ENCODE measurements around the gene IFITM1.

The IFITM1 gene

GRCh38 chr11:293852-294661 is 19.8 kb upstream of the IFITM1 start:
- H3K4me3 ChIP-seq (ENCODE audit: insufficient read length, low read depth): no peak overlapping the region
- no peak for DNase-seq (ENCODE audit: low read depth, low spot score)
- no peaks in the 10 kb centered on the region for H3K27me3 ChIP-seq (ENCODE audit: insufficient read depth, insufficient read length)
- no peaks in the 10 kb centered on the region for H3K9me3 ChIP-seq (ENCODE audit: insufficient read depth, low read length)
- TF ChIP-seq YY1 (IDR thresholded peaks at IDR 0.05; ENCODE audit: insufficient read depth, insufficient read length) (no peak), ZNF274 (IDR thresholded peaks at IDR 0.05; ENCODE audit: low read depth, low read length) (no peak), SUZ12 (IDR thresholded peaks at IDR 0.05; ENCODE audit: extremely low read depth, insufficient read depth, insufficient read length) (no peak)
- H3K36me3 ChIP-seq (ENCODE audit: insufficient read depth, insufficient read length, low read length): peaks cover 59% of the 10 kb centered on the region
- peaks cover 38% of the 10 kb centered on the region for H3K4me1 ChIP-seq (ENCODE audit: insufficient read depth, insufficient read length)
- H3K9ac ChIP-seq (ENCODE audit: insufficient read length, low read depth): no peak overlapping the region

GRCh38 chr11:294780-295179 is 19.1 kb upstream of the IFITM1 start:
- Histone ChIP-seq H3K9me3 (ENCODE audit: insufficient read depth, low read length) (no peaks in the 10 kb centered on the region), H3K36me3 (ENCODE audit: insufficient read depth, insufficient read length, low read length) (peaks cover 58% of the 10 kb centered on the region), H3K4me1 (ENCODE audit: insufficient read depth, insufficient read length) (peaks cover 40% of the 10 kb centered on the region), H3K27me3 (ENCODE audit: insufficient read depth, insufficient read length) (no peaks in the 10 kb centered on the region), H3K9ac (ENCODE audit: insufficient read length, low read depth) (no peak overlapping the region), H3K4me3 (ENCODE audit: insufficient read length, low read depth) (no peak overlapping the region)
- TF ChIP-seq SUZ12 (IDR thresholded peaks at IDR 0.05; ENCODE audit: extremely low read depth, insufficient read depth, insufficient read length) (no peak), ZNF274 (IDR thresholded peaks at IDR 0.05; ENCODE audit: low read depth, low read length) (no peak), YY1 (IDR thresholded peaks at IDR 0.05; ENCODE audit: insufficient read depth, insufficient read length) (no peak)
- DNase-seq (ENCODE audit: low read depth, low spot score): no peak

GRCh38 chr11:295351-296170 is 18.3 kb upstream of the IFITM1 start:
- no peak overlapping the region for H3K4me3 ChIP-seq (ENCODE audit: insufficient read length, low read depth)
- H3K9ac ChIP-seq (ENCODE audit: insufficient read length, low read depth): no peak overlapping the region
- peaks cover 51% of the 10 kb centered on the region for H3K36me3 ChIP-seq (ENCODE audit: insufficient read depth, insufficient read length, low read length)
- TF ChIP-seq ZNF274 (IDR thresholded peaks at IDR 0.05; ENCODE audit: low read depth, low read length) (no peak), SUZ12 (IDR thresholded peaks at IDR 0.05; ENCODE audit: extremely low read depth, insufficient read depth, insufficient read length) (no peak), YY1 (IDR thresholded peaks at IDR 0.05; ENCODE audit: insufficient read depth, insufficient read length) (no peak)
- DNase-seq (ENCODE audit: low read depth, low spot score): no peak
- H3K4me1 ChIP-seq (ENCODE audit: insufficient read depth, insufficient read length): peaks cover 34% of the 10 kb centered on the region
- H3K27me3 ChIP-seq (ENCODE audit: insufficient read depth, insufficient read length): no peaks in the 10 kb centered on the region
- H3K9me3 ChIP-seq (ENCODE audit: insufficient read depth, low read length): no peaks in the 10 kb centered on the region

GRCh38 chr11:296171-297050 is 17.4 kb upstream of the IFITM1 start:
- Histone ChIP-seq H3K4me3 (ENCODE audit: insufficient read length, low read depth) (no peak overlapping the region), H3K36me3 (ENCODE audit: insufficient read depth, insufficient read length, low read length) (peaks cover 46% of the 10 kb centered on the region), H3K9ac (ENCODE audit: insufficient read length, low read depth) (no peak overlapping the region), H3K27me3 (ENCODE audit: insufficient read depth, insufficient read length) (no peaks in the 10 kb centered on the region), H3K4me1 (ENCODE audit: insufficient read depth, insufficient read length) (peaks cover 32% of the 10 kb centered on the region), H3K9me3 (ENCODE audit: insufficient read depth, low read length) (no peaks in the 10 kb centered on the region)
- TF ChIP-seq YY1 (IDR thresholded peaks at IDR 0.05; ENCODE audit: insufficient read depth, insufficient read length) (no peak), ZNF274 (IDR thresholded peaks at IDR 0.05; ENCODE audit: low read depth, low read length) (no peak), SUZ12 (IDR thresholded peaks at IDR 0.05; ENCODE audit: extremely low read depth, insufficient read depth, insufficient read length) (no peak)
- DNase-seq (ENCODE audit: low read depth, low spot score): no peak

GRCh38 chr11:297051-297585 is 16.7 kb upstream of the IFITM1 start:
- DNase-seq (ENCODE audit: low read depth, low spot score): no peak
- H3K36me3 ChIP-seq (ENCODE audit: insufficient read depth, insufficient read length, low read length): peaks cover 42% of the 10 kb centered on the region
- TF ChIP-seq SUZ12 (IDR thresholded peaks at IDR 0.05; ENCODE audit: extremely low read depth, insufficient read depth, insufficient read length) (no peak), ZNF274 (IDR thresholded peaks at IDR 0.05; ENCODE audit: low read depth, low read length) (no peak), YY1 (IDR thresholded peaks at IDR 0.05; ENCODE audit: insufficient read depth, insufficient read length) (no peak)
- H3K9ac ChIP-seq (ENCODE audit: insufficient read length, low read depth): peak overlapping the region; percentile 50
- H3K9me3 ChIP-seq (ENCODE audit: insufficient read depth, low read length): no peaks in the 10 kb centered on the region
- no peaks in the 10 kb centered on the region for H3K27me3 ChIP-seq (ENCODE audit: insufficient read depth, insufficient read length)
- no peak overlapping the region for H3K4me3 ChIP-seq (ENCODE audit: insufficient read length, low read depth)
- H3K4me1 ChIP-seq (ENCODE audit: insufficient read depth, insufficient read length): peaks cover 27% of the 10 kb centered on the region

GRCh38 chr11:297586-298405 is 16.0 kb upstream of the IFITM1 start:
- DNase-seq (ENCODE audit: low read depth, low spot score): no peak
- Histone ChIP-seq H3K27me3 (ENCODE audit: insufficient read depth, insufficient read length) (no peaks in the 10 kb centered on the region), H3K36me3 (ENCODE audit: insufficient read depth, insufficient read length, low read length) (peaks cover 35% of the 10 kb centered on the region), H3K4me1 (ENCODE audit: insufficient read depth, insufficient read length) (peaks cover 27% of the 10 kb centered on the region), H3K9me3 (ENCODE audit: insufficient read depth, low read length) (no peaks in the 10 kb centered on the region), H3K4me3 (ENCODE audit: insufficient read length, low read depth) (no peak overlapping the region), H3K9ac (ENCODE audit: insufficient read length, low read depth) (peak overlapping the region; percentile 50)
- TF ChIP-seq YY1 (IDR thresholded peaks at IDR 0.05; ENCODE audit: insufficient read depth, insufficient read length): no peak
- no peak for TF ChIP-seq SUZ12 (IDR thresholded peaks at IDR 0.05; ENCODE audit: extremely low read depth, insufficient read depth, insufficient read length)
- no peak for TF ChIP-seq ZNF274 (IDR thresholded peaks at IDR 0.05; ENCODE audit: low read depth, low read length)
